ENCODE data around the gene ADGRA1. TPM values are rescaled to one million over a fixed set of nuclear protein-coding genes. Genes with fewer than 3 reads are reported as not detected.
"Not testable (repeated sequence)": the region's sequence is repeated elsewhere in the genome, so short reads cannot be mapped to it uniquely, and the experiment has no call there.

Gene ADGRA1
- total RNA-seq, 1 donor from 2014 or later = 0.99 TPM

GRCh38 chr10:133106516-133106915, 18.8 kb downstream of the ADGRA1 start:
- H3K27me3 Mint-ChIP-seq = peaks cover 23% of the 10 kb centered on the region
- H3K27ac Mint-ChIP-seq = no peak overlapping the region

GRCh38 chr10:133107442-133107841, 19.7 kb downstream of the ADGRA1 start:
- peaks cover 8% of the 10 kb centered on the region for H3K4me1 Mint-ChIP-seq (ENCODE audit: unreplicated experiment)
- TF ChIP-seq, protein P1, sequence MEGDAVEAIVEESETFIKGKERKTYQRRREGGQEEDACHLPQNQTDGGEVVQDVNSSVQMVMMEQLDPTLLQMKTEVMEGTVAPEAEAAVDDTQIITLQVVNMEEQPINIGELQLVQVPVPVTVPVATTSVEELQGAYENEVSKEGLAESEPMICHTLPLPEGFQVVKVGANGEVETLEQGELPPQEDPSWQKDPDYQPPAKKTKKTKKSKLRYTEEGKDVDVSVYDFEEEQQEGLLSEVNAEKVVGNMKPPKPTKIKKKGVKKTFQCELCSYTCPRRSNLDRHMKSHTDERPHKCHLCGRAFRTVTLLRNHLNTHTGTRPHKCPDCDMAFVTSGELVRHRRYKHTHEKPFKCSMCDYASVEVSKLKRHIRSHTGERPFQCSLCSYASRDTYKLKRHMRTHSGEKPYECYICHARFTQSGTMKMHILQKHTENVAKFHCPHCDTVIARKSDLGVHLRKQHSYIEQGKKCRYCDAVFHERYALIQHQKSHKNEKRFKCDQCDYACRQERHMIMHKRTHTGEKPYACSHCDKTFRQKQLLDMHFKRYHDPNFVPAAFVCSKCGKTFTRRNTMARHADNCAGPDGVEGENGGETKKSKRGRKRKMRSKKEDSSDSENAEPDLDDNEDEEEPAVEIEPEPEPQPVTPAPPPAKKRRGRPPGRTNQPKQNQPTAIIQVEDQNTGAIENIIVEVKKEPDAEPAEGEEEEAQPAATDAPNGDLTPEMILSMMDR (conservative IDR thresholded peaks at IDR 0.05) = no peak
- H3K9me3 Mint-ChIP-seq = peaks cover 8% of the 10 kb centered on the region
- no peak overlapping the region for H3K27ac Mint-ChIP-seq
- DNase-seq (ENCODE audit: extremely low spot score, unreplicated experiment) = no peak
- H3K27me3 Mint-ChIP-seq = peaks cover 18% of the 10 kb centered on the region
- H3K36me3 Mint-ChIP-seq = peaks cover 4% of the 10 kb centered on the region
- H3K4me3 Mint-ChIP-seq = no peak overlapping the region

More at GRCh38 chr10:133106516-133106915, 18.8 kb downstream of the ADGRA1 start:
- peaks cover 4% of the 10 kb centered on the region for H3K36me3 Mint-ChIP-seq
- peaks cover 8% of the 10 kb centered on the region for H3K9me3 Mint-ChIP-seq
- H3K4me1 Mint-ChIP-seq (ENCODE audit: unreplicated experiment) = peaks cover 13% of the 10 kb centered on the region
- no peak overlapping the region for H3K4me3 Mint-ChIP-seq
- no peak for DNase-seq (ENCODE audit: extremely low spot score, unreplicated experiment)
- TF ChIP-seq, protein P1 (conservative IDR thresholded peaks at IDR 0.05) = no peak

DNA sequence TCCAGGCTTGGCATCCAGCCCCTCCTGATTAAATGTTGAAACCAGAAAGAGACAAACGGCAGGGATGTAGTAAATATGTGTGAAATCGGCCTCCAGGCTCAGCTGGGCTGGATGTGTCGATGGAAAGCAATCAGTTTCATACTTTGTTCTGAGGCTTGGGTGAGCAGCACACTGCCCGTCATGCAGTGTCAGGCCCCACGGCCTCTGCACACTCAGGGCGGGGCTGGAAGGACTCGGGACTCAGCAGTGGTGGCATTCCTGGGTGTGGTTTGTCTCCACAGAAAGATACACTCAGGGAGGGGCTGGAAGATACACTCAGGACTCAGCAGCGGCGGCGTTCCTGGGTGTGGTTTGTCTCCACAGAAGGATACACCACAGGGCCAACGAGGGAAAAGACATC, 22.0 kb downstream of the ADGRA1 start:
- H3K4me1 Mint-ChIP-seq (ENCODE audit: unreplicated experiment) = peaks cover 8% of the 10 kb centered on the region
- peaks cover 8% of the 10 kb centered on the region for H3K9me3 Mint-ChIP-seq
- no peak for DNase-seq (ENCODE audit: extremely low spot score, unreplicated experiment)
- TF ChIP-seq, protein P1 (conservative IDR thresholded peaks at IDR 0.05) = no peak
- peak overlapping the region; percentile 10 for H3K27ac Mint-ChIP-seq
- peaks cover 18% of the 10 kb centered on the region for H3K27me3 Mint-ChIP-seq
- no peak overlapping the region for H3K4me3 Mint-ChIP-seq
- peaks cover 4% of the 10 kb centered on the region for H3K36me3 Mint-ChIP-seq

DNA sequence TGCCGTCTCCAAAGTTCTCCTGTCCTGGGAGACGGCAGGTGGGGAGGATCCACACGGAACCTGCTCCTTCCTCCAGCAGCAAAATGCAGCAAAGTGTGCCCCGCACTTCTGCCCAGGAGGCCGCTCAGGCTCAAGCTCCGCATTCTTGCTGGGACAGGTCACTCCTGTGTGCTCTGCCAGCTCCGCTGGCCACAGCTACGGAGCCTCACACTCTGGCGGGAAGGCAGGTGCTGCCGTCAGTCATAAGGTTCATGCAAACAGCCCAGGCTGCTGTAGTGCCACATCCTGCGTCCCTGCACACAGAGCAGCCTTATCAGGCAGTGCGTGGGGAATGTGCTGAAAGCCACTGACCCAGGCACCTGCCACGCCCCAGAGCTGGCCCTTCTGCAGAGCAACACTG, 22.4 kb downstream of the ADGRA1 start:
- TF ChIP-seq, protein P1 (conservative IDR thresholded peaks at IDR 0.05) = no peak
- H3K27ac Mint-ChIP-seq = peak overlapping the region; percentile 32
- no peak for DNase-seq (ENCODE audit: extremely low spot score, unreplicated experiment)

DNA sequence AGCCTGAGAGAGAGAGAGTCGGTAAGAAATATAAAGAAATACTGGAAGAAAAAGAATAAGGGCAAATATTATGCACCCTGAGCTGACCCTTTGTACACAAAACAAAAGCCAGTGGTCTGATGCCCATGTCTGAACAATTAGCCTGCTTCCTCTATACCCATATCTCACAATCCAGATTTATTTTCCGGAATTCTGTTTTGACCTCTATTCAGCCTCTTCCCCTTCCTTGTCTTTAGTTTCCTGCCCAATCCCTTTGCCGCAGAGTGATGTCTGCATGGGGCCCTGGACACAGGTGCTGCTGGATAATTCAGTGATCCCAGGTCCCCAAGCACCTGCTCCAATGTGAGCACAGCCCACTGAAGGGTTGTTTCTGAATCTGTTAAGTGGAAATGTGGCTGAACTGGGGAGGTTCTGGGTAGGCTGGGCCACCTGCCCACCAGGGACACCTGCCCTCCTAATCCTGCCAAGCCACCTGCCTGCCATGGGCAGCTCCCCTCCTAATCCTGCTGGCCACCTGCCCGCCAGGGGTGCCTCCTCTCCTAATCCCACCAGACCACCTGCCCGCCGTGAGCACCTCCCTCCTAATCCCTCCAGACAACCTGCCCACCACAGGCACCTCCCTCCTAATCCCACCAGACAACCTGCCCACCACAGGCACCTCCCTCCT, 23.0 kb downstream of the ADGRA1 start:
- DNase-seq (ENCODE audit: extremely low spot score, unreplicated experiment) = no peak
- Mint-ChIP-seq H3K27me3 (peaks cover 15% of the 10 kb centered on the region), H3K4me1 (ENCODE audit: unreplicated experiment) (peaks cover 3% of the 10 kb centered on the region), H3K4me3 (no peak overlapping the region), H3K36me3 (peaks cover 4% of the 10 kb centered on the region), H3K9me3 (peaks cover 8% of the 10 kb centered on the region), H3K27ac (peak overlapping the region; percentile 32)
- TF ChIP-seq, protein P1 (conservative IDR thresholded peaks at IDR 0.05) = no peak

More for the DNA sequence above, 22.4 kb downstream of the ADGRA1 start:
- Mint-ChIP-seq H3K9me3 (peaks cover 8% of the 10 kb centered on the region), H3K27me3 (peaks cover 15% of the 10 kb centered on the region), H3K4me1 (ENCODE audit: unreplicated experiment) (peaks cover 5% of the 10 kb centered on the region), H3K4me3 (no peak overlapping the region), H3K36me3 (peaks cover 4% of the 10 kb centered on the region)

- not testable (repeated sequence) for H3K4me1 Mint-ChIP-seq (ENCODE audit: unreplicated experiment); DNase-seq (ENCODE audit: extremely low spot score, unreplicated experiment); H3K27ac Mint-ChIP-seq; H3K4me3 Mint-ChIP-seq; H3K9me3 Mint-ChIP-seq; H3K36me3 Mint-ChIP-seq
- H3K27me3 Mint-ChIP-seq = peaks cover 15% of the 10 kb centered on the region
Measured at GRCh38 chr10:133111640-133112039, 23.9 kb downstream of the ADGRA1 start.

All from type B pancreatic cell (in vitro differentiated cells).